Astrocyte (in vitro differentiated cells and primary cell): ENCODE data around the gene TXLNB.

Source experiments
- EZH2 ChIP-seq: IDR thresholded peaks from 2 replicates; pipeline ENCODE4 v1.6.1; 2012; ENCODE audit warnings: mild to moderate bottlenecking, low read length, inconsistent platforms; ENCODE audit not compliant: insufficient read depth
- TF ChIP-seq, protein P1 (sequence below): IDR thresholded peaks from 2 replicates; pipeline ENCODE4 v1.5.1; 2011; ENCODE audit warnings: low read depth, mild to moderate bottlenecking, inconsistent platforms, low read length, moderate library complexity; ENCODE audit not compliant: insufficient read depth

DNA sequence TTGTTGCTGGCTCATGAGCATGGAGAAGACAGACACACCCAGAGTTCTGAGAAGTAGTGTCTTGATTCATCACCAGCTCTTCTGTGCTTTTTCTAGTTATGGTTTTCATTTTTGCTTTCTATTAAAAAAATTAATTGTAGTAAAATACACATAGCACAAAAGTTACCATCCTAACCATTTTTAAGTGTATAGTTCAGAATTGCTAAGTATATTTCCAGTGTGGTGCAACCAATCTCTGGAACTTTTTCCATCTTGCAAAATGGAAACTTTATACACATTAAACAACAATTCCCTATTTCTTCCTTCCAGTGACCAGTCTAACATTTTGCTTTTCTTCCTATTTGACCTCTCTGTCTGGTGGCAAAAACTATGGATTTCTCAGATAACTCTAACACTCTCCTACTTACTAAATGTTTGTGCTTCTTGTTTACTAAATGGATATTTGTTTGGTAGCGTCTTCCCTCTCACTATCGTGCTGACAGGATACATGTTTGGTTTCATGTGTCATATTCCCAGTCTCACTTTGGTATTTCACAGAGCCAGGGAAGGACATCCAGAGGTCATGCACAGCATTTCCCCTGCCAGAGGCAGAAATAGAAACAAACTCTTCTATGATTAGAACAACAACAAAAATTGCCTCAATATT is 40.6 kb downstream of the TXLNB start:
- TF ChIP-seq, protein P1, sequence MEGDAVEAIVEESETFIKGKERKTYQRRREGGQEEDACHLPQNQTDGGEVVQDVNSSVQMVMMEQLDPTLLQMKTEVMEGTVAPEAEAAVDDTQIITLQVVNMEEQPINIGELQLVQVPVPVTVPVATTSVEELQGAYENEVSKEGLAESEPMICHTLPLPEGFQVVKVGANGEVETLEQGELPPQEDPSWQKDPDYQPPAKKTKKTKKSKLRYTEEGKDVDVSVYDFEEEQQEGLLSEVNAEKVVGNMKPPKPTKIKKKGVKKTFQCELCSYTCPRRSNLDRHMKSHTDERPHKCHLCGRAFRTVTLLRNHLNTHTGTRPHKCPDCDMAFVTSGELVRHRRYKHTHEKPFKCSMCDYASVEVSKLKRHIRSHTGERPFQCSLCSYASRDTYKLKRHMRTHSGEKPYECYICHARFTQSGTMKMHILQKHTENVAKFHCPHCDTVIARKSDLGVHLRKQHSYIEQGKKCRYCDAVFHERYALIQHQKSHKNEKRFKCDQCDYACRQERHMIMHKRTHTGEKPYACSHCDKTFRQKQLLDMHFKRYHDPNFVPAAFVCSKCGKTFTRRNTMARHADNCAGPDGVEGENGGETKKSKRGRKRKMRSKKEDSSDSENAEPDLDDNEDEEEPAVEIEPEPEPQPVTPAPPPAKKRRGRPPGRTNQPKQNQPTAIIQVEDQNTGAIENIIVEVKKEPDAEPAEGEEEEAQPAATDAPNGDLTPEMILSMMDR, result no peak
- TF ChIP-seq EZH2, result no peak
